Activated CD8-positive, alpha-beta memory T cell treated with anti-CD3 and anti-CD28 coated beads for 36 hours (primary cell): ENCODE measurements around the gene TESK2. TPM values are rescaled to one million over a fixed set of nuclear protein-coding genes. Genes with fewer than 3 reads are reported as not detected.
"Not testable (repeated sequence)": the region's sequence is repeated elsewhere in the genome, so short reads cannot be mapped to it uniquely, and the experiment has no call there.

Experiments used
- CTCF ChIA-PET: fragments of 350-600 bp; sonication (Branson Sonifier 250); formaldehyde crosslinking; loops from one replicate; lab custom pipeline; 2021; ENCODE audit warnings: antibody characterized with exemption; lab: Charles Lee
- POLR2A ChIA-PET: fragments of 350-600 bp; sonication (Branson Sonifier 250); formaldehyde crosslinking; loops from one replicate; lab custom pipeline; 2021; ENCODE audit warnings: antibody characterized with exemption; lab: Charles Lee
- total RNA-seq, 2 experiments: library from RNA; stranded (reverse); gene quantifications; one replicate each; pipeline ENCODE4 v1.2.3, GENCODE V29; 2021

The TESK2 gene
- total RNA-seq, 2 experiments from 2014 or later = 2.5 to 2.9 TPM

DNA sequence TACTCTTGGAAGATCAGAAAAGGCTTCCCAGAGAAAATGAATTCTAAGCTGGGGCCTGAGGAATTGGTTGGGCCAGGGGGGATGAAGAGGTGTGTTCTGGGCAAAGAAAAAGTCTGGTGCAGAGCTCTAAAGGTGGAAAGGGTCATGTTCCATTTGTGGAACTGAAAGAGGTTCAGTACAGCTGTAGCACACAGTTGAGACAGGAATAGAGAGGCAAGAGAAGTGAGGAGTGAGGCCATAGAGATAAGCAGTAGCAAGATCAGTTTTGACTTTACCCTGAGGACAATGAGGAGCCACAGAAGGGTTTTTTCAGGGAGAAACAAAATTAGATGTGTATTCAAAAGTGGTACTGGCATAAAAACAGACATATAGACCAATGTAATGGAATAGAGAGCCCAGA lies 120.4 kb downstream of the TESK2 start:
- ChIA-PET CTCF (no interaction called here), POLR2A (no interaction called here)

DNA sequence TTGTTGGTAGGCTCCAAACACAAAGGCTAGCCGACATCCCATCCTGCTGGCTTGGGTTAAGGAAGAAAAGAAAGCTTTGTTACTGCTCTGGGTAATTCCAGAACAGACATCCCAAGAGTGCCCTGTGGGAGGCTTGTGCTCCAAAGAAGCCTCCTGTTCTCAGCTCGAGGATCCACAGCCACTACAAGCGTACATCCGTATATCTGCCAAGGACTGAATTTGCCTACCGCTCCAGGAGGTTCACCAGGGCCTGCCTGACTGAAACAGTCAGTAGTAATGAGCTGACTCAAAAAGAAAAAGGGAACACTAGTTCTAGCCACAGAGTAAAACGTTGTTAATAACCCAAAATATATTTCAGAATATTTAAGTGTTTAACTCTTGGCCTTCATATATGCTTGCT lies 125.9 kb downstream of the TESK2 start:
- CTCF ChIA-PET = interaction anchor here (0.6 to 2.0 kb wide), 4 partner anchors 29 to 136 kb away, joined by 3 to 7 read pairs (median 4); no protein-coding TSS in a partner anchor
- POLR2A ChIA-PET = no interaction called here

DNA sequence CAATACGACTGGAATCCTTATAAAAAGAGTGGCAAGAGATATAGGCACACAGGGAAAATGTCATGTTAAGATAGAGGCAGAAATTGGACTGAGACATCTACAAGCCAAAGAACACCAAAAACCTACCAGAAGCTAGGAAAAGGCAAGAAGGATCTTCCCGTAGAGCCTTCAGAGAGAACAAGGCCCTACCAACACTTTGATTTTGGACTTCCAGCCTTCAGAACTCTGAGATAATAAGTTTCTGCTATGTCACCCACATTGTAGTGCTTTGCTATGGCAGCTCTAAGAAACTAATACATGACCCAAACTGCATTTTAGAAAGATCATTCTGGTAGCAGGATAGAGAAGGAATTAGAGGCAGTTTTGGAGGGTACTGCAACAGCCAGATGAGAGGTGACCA lies 126.7 kb downstream of the TESK2 start:
- ChIA-PET POLR2A (no interaction called here), CTCF (interaction anchor here (2.0 kb wide), 1 partner anchor 129 kb away, joined by 7 read pairs; no protein-coding TSS in a partner anchor)

- CTCF ChIA-PET = interaction anchor here (0.6 to 3.1 kb wide), 3 partner anchors 60 to 131 kb away, joined by 3 to 41 read pairs (median 3); partner anchors contain the start of gene TESK2
Observed at GRCh38 chr1:45360981-45361380, 130.0 kb downstream of the TESK2 start.

DNA sequence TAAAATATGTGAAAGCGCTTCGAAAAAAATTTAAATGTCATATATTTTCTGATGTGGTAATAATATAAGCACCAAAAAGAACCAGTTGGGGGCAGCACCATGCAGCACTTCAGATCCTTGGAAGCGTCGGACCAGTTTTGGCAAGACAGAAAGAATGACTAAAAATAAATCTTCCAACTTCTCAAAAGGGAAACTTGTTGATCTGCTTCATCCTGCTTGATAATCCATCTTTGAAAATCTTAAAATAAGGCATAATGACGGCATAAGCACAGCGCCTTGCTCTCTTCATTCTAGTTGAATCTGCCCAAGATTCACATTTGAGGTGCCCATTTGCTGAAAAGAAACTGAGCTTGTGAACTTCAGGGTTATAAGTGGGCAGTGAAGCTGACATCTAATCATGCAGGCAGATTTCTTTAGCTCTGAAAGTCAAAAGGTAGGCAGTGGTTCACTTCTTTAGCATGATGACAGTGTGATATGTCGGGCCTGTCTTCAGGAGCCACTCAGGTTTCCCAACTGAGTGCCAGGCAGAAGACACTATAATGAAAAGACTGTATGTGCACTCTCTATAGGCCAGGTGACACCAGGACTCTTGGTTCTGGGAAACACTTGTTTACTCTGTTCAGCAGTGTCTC lies 131.0 kb downstream of the TESK2 start:
- ChIA-PET POLR2A (no interaction called here), CTCF (interaction anchor here (0.6 to 3.1 kb wide), 7 partner anchors 9 to 139 kb away, joined by 3 to 41 read pairs (median 4); partner anchors contain the start of genes CCDC163 and TESK2)

More at GRCh38 chr1:45360981-45361380, 130.0 kb downstream of the TESK2 start:
- POLR2A ChIA-PET = not testable (repeated sequence)

GRCh38 chr1:45356186-45356585 lies 134.8 kb downstream of the TESK2 start:
- POLR2A ChIA-PET = no interaction called here
- CTCF ChIA-PET = interaction anchor here (3.7 kb wide), 1 partner anchor 138 kb away, joined by 22 read pairs; no protein-coding TSS in a partner anchor

DNA sequence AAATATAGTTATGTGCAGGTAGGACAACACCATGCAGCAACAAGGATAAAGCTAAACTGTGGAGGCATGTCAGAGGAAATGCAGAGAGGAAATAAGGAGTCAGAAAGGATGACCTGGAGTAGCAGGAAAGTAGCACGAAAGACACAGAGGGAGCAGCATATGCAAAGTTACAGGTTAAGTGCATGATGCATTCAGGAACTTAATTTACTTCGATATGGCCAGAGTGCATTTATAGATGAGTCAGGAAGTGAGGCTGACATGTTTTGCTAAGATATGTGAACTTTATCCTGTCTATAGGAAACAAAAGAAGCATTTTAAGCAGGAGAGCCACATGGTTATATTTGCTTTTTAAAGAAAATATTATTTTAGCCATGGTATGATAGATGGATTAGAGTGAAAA lies 135.3 kb downstream of the TESK2 start:
- CTCF ChIA-PET = interaction anchor here (3.7 kb wide), 1 partner anchor 138 kb away, joined by 22 read pairs; no protein-coding TSS in a partner anchor
- POLR2A ChIA-PET = no interaction called here

DNA sequence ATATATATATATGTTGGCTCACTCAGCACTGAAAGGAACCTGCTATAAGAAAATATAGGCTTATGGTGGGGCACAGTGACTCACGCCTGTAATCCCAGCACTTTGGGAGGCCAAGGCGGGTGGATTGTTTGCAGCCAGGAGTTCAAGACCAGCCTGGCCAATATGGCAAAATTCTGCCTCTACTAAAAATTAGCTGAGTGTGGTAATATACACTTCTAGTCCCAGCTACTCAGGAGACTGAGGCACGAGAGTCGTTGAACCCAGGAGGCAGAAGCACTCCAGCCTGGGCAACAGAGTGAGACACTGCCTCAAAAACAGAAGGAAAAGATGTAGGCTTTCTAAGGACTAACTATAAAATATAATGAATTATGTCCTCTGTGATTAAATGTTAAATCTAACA lies 136.1 kb downstream of the TESK2 start:
- ChIA-PET CTCF (interaction anchor here (3.7 kb wide), 1 partner anchor 139 kb away, joined by 22 read pairs; no protein-coding TSS in a partner anchor), POLR2A (no interaction called here)

GRCh38 chr1:45353685-45354084 lies 137.3 kb downstream of the TESK2 start:
- CTCF ChIA-PET = no interaction called here
- POLR2A ChIA-PET = no interaction called here

DNA sequence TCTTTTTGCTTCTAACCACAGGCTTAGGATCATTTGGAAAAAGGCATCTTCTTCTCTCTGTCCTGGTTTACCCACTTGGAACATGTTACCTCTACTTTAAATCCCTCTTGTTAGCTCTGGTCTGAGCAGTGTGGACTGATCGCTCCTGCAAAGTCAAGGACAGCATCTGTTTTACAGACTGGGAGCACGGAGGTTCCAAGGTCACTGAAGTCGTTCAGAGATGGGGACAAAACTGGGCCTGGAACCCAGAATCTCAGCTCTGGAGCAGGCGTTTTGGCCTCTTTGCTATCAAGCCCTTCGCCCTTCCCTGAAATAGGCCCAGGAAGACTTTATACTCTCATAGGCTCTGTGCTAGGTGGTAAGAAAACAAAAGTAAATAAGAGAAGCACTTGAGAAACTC lies 139.5 kb downstream of the TESK2 start:
- ChIA-PET POLR2A (no interaction called here), CTCF (interaction anchor here (1.0 to 1.4 kb wide), 2 partner anchors 9 to 30 kb away, joined by 3 read pairs; no protein-coding TSS in a partner anchor)

- POLR2A ChIA-PET = interaction anchor here (0.5 to 1.3 kb wide), 4 partner anchors 10 to 163 kb away, joined by 4 to 11 read pairs (median 4); partner anchors contain the start of gene TOE1
- CTCF ChIA-PET = interaction anchor here (0.6 to 1.5 kb wide), 2 partner anchors 8 to 9 kb away, joined by 3 to 5 read pairs; partner anchors contain the start of genes MUTYH and TOE1
Observed at GRCh38 chr1:45348966-45349677, 141.8 kb downstream of the TESK2 start.

- POLR2A ChIA-PET = interaction anchor here (0.5 to 1.3 kb wide), 5 partner anchors 9 to 336 kb away, joined by 3 to 8 read pairs (median 4); partner anchors contain the start of gene TOE1
- CTCF ChIA-PET = interaction anchor here (0.6 to 1.5 kb wide), 2 partner anchors 8 to 9 kb away, joined by 3 to 5 read pairs; partner anchors contain the start of genes MUTYH and TOE1
Observed at GRCh38 chr1:45348609-45348965, 142.4 kb downstream of the TESK2 start.

DNA sequence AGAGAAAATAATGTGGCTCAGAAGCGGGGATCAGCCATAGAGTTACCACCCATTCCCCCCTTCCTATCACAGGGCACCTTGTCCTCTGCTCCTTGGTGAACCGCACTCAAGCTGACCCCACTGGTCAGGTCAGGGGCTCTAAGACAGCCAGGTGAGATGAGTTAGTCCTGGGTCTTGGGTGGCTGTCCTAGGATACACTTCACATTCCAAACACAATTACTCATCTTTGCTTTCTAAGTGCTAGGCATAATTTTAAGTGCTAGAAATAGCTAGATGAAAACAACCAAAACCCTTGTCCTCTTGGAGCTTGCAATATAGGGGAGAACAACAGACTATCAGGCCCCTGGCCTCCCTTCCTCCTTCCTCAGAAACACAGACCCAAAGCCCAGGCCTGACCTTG lies 142.9 kb downstream of the TESK2 start:
- CTCF ChIA-PET = interaction anchor here (1.5 kb wide), 1 partner anchor 8 kb away, joined by 5 read pairs; the partner anchor contains the start of genes MUTYH and TOE1
- POLR2A ChIA-PET = interaction anchor here (0.5 to 1.3 kb wide), 5 partner anchors 9 to 335 kb away, joined by 3 to 8 read pairs (median 4); partner anchors contain the start of gene TOE1

DNA sequence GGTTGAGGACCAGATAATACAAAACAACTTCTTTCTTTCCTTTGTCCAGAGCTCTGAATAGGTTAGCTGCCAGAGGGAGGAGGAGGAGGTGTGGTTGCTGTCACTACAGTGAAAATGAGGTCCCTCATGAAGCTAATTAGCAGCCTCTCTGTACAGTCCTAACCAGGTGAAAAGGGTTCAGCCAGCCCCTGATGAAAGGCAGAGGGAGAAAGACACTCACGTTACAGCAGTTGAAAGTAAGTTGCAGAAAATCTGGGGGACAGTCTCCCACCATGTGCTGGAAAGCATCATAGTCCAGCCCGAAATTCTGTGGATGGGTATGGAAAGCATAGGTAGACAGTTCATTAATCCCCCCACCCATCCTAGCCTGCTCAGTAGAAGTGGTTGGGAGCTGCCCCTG lies 144.5 kb downstream of the TESK2 start:
- CTCF ChIA-PET = interaction anchor here (0.9 kb wide), 1 partner anchor 39 kb away, joined by 3 read pairs; no protein-coding TSS in a partner anchor
- POLR2A ChIA-PET = no interaction called here

- POLR2A ChIA-PET = no interaction called here
- CTCF ChIA-PET = no interaction called here
Observed at GRCh38 chr1:45345014-45345413, 145.9 kb downstream of the TESK2 start.

GRCh38 chr1:45344499-45344898 lies 146.5 kb downstream of the TESK2 start:
- CTCF ChIA-PET = no interaction called here
- POLR2A ChIA-PET = no interaction called here

DNA sequence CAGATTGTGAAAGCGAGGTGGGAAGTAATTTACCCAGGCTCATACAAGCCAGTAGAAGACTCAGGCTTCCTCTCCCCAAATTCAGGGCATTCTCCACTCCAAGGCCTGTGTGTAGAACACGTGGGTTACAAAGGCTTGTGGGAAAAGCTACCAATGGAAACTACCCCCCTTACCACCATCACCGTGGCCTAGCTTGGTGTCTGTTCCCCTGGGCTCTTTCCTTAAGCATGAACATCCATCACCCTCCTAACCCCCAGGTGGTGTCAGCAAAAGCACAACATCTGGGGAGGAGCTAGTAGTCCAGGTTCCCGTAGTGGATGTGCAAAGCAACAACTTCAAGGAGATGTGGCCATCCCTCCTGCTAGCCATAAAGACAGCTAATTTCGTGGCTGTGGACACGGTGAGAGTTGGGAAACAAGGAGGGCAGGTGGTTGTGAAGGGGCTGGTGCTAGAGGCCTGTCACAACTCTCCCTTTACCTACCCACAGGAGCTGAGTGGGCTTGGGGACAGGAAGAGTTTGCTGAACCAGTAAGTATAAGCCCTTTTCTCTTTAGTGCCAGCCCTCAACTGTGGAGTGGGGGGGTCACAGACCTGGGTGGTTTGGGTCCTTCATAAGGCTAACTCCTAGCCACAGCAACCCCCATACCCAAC lies 150.0 kb downstream of the TESK2 start:
- POLR2A ChIA-PET = interaction anchor here (0.5 to 6.0 kb wide), 16 partner anchors 9 to 619 kb away, joined by 3 to 63 read pairs (median 6); partner anchors contain the start of genes CCDC163, EIF2B3, HECTD3 and HPDL
- CTCF ChIA-PET = interaction anchor here (0.9 to 3.5 kb wide), 9 partner anchors 8 to 329 kb away, joined by 3 to 25 read pairs (median 5); partner anchors contain the start of genes HPDL, TESK2 and UROD

- CTCF ChIA-PET = interaction anchor here (0.7 to 3.5 kb wide), 12 partner anchors 9 to 328 kb away, joined by 3 to 25 read pairs (median 5); partner anchors contain the start of genes HPDL, TESK2 and UROD
- POLR2A ChIA-PET = interaction anchor here (0.5 to 6.0 kb wide), 20 partner anchors 8 to 618 kb away, joined by 3 to 63 read pairs (median 5); partner anchors contain the start of genes CCDC163, EIF2B3, HECTD3 and HPDL
Observed at GRCh38 chr1:45339789-45340558, 151.0 kb downstream of the TESK2 start, which contains the start of the genes MUTYH and TOE1. Gene MUTYH, minus strand, starts transcription at chr1:45340440. Its CDS starts 5,935 bp downstream, at chr1:45334505. Gene TOE1, plus strand, starts transcription at chr1:45340170. Its CDS starts 83 bp downstream, at chr1:45340253.
